Naive B cell (primary cell): ENCODE data around the gene YAP1. TPM values are rescaled to one million over a fixed set of nuclear protein-coding genes. Genes with fewer than 3 reads are reported as not detected.

Experiments used
- ATAC-seq, 2 donors: fragments of 150-1000 bp; cut with Tn5 transposase; 2 replicates each; pipeline ENCODE4 v1.10.0; 2021; ENCODE audit warnings: low read depth in 2 of 2, mild to moderate bottlenecking in 2 of 2, moderate library complexity in 2 of 2
- DNase-seq: peaks from one replicate; pipeline ENCODE4 v3.0.0; 2022
- H3K27ac Mint-ChIP-seq, 6 donors: one replicate each; pipeline ENCODE4 v1.8.0; 2020 to 2022; ENCODE audit warnings: mild to moderate bottlenecking in 6 of 6, mixed read lengths in 6 of 6, moderate library complexity in 5 of 6, inconsistent platforms in 2 of 6
- H3K27me3 Mint-ChIP-seq, 3 donors: one replicate each; pipeline ENCODE4 v1.8.0; 2021 to 2022; ENCODE audit warnings: mixed read lengths in 3 of 3, mild to moderate bottlenecking in 1 of 3
- H3K36me3 Mint-ChIP-seq, 2 donors: one replicate each; pipeline ENCODE4 v1.8.0; 2020 to 2022; ENCODE audit warnings: mixed read lengths in 2 of 2, inconsistent platforms in 1 of 2, mild to moderate bottlenecking in 1 of 2
- H3K4me1 Mint-ChIP-seq, 3 donors: one replicate each; pipeline ENCODE4 v1.8.0; 2020 to 2022; ENCODE audit warnings: mixed read lengths in 3 of 3, inconsistent platforms in 1 of 3, mild to moderate bottlenecking in 1 of 3, moderate library complexity in 1 of 3
- H3K4me3 Mint-ChIP-seq, 8 donors: one replicate each; pipeline ENCODE4 v1.8.0; 2020 to 2022; ENCODE audit warnings: mild to moderate bottlenecking in 8 of 8, mixed read lengths in 8 of 8, moderate library complexity in 8 of 8, inconsistent platforms in 2 of 8
- H3K9me3 Mint-ChIP-seq, 7 donors: one replicate each; pipeline ENCODE4 v1.8.0; 2020 to 2022; ENCODE audit warnings: mixed read lengths in 7 of 7, mild to moderate bottlenecking in 5 of 7, inconsistent platforms in 2 of 7, moderate library complexity in 1 of 7
- polyA plus RNA-seq, 6 donors: library from polyadenylated mRNA; unstranded; fragments of 300-500 nt; fragmentation: Illumina TruSeq; gene quantifications; one replicate each; pipeline ENCODE4 v1.2.3, GENCODE V29; 2021; ENCODE audit warnings: low read depth in 6 of 6

YAP1 gene
- polyA plus RNA-seq = not detected

DNA sequence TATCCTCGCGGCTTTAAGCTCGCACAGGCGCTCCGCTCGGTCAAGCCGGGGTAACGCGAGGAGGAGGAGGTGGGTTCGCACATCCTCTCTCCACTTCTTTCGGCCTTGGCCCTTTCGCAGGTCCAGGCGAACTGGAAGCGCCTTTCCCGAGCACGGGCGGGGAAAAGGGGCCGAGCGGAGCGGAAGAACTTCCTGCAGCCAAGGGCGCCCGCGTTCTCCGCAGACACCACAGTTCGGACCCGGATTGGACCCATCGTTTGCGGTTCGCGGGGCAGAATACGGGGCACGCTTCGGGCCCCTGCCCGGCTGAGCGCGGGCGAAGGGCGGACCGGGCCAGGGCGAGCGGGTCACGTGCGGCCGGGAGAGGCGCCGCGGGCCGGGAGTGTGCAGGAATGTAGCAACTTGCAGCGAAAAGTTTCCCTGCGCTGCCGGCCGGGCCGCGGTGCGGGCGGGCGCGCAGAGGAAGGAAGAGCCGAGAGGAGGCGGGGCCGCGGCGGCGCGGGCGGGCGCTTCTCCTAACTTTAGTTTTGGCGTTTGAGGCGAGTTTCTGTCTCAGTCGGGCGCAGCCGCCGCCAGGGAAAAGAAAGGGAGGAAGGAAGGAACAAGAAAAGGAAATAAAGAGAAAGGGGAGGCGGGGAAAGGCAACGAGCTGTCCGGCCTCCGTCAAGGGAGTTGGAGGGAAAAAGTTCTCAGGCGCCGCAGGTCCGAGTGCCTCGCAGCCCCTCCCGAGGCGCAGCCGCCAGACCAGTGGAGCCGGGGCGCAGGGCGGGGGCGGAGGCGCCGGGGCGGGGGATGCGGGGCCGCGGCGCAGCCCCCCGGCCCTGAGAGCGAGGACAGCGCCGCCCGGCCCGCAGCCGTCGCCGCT, at the start of gene YAP1:
Gene YAP1, plus strand, starts transcription at position 552 of the 865 bp plus-strand sequence. CDS start 402 bp downstream, outside the sequence.
- H3K27me3 Mint-ChIP-seq = peaks cover 44 to 64% (median 50%) of the 10 kb centered on the region in 3 donors
- H3K4me1 Mint-ChIP-seq = peaks cover 4 to 20% (median 16%) of the 10 kb centered on the region in 3 donors
- H3K9me3 Mint-ChIP-seq = peaks cover 0 to 3% (median 0%) of the 10 kb centered on the region in 7 donors
- ATAC-seq (peak; percentile 68 to 75), DNase-seq (peak; percentile 57)
- peaks cover 0 to 8% of the 10 kb centered on the region in 2 donors for H3K36me3 Mint-ChIP-seq
- peak within 1 kb of the TSS; percentile 93 to 98 (median 96) for H3K4me3 Mint-ChIP-seq
- peak within 1 kb of the TSS in 4 of 6 donors; percentile 23 to 93 (median 75) for H3K27ac Mint-ChIP-seq

DNA sequence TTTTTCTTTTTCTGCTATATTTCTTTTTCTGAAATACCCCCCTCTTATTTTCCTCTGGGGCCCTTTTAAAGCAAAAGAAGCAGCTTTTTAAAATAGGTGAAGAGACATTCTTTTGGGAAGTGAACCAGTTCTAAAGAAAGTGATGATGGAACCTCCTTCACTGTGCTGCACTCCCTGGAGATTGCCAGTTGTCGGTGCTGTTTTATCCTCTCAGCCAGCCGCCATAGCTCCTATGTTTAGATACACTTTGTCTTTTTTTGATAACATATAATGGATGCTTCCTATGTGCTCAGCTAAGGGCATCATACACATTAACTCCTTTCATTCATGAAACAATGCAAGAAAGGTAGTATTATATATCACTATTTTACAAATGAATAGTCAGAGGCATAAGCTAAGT, 49.0 kb upstream of the YAP1 start:
- Mint-ChIP-seq H3K4me3 (no peak overlapping the region), H3K4me1 (no peaks in the 10 kb centered on the region), H3K27ac (no peak overlapping the region), H3K36me3 (no peaks in the 10 kb centered on the region), H3K27me3 (peaks cover 15 to 21% (median 18%) of the 10 kb centered on the region in 3 donors), H3K9me3 (peaks cover 0 to 3% (median 0%) of the 10 kb centered on the region in 7 donors)
- no peak for DNase-seq
- ATAC-seq = no peak

DNA sequence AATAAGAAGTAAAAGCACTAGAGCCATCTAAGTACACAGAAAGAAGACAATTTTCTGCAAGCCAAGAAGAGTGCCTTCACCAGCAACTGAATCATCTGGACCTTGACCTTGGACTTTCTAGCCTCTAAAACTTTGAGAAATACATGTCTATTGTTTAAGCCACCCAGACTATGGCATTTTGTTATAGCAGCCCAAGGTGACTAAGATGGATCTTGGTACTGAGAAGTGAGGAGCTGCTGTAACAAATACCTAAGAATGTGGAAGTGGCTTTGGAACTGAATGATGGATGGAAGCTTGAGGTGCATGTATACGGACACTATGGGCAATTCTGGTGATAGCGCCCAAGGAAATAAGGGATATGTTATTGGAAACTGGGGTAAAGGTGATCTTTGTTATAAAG, 48.1 kb upstream of the YAP1 start:
- DNase-seq (no peak), ATAC-seq (no peak)
- no peaks in the 10 kb centered on the region for H3K4me1 Mint-ChIP-seq
- H3K36me3 Mint-ChIP-seq = no peaks in the 10 kb centered on the region
- H3K9me3 Mint-ChIP-seq = peaks cover 0 to 3% (median 0%) of the 10 kb centered on the region in 7 donors
- no peak overlapping the region for H3K27ac Mint-ChIP-seq
- H3K27me3 Mint-ChIP-seq = peaks cover 15 to 21% (median 18%) of the 10 kb centered on the region in 3 donors
- H3K4me3 Mint-ChIP-seq = no peak overlapping the region

DNA sequence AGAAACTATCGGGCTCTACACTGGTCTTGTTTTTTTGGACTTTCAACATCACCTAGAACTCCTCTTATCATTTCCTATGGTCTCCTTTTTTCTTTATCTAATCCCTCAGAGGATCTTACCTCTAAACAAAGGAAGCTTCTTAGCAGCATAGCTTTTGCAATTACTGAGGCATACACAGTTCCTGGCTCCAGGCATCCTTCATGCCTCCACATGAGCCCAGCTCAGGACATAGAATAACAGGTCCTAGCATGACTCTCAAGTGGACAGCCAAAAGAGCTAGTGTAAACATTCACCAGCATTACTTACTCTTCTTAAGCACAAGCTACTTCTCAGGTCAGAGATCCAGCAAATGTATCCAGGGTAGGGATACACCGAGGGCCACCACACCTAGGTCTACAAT, 45.9 kb upstream of the YAP1 start:
- no peaks in the 10 kb centered on the region for H3K36me3 Mint-ChIP-seq
- DNase-seq = no peak
- H3K4me1 Mint-ChIP-seq = no peaks in the 10 kb centered on the region
- H3K27ac Mint-ChIP-seq = no peak overlapping the region
- H3K9me3 Mint-ChIP-seq = peaks cover 0 to 3% (median 0%) of the 10 kb centered on the region in 7 donors
- H3K27me3 Mint-ChIP-seq = peaks cover 15 to 21% (median 18%) of the 10 kb centered on the region in 3 donors
- H3K4me3 Mint-ChIP-seq = no peak overlapping the region
- ATAC-seq = no peak

DNA sequence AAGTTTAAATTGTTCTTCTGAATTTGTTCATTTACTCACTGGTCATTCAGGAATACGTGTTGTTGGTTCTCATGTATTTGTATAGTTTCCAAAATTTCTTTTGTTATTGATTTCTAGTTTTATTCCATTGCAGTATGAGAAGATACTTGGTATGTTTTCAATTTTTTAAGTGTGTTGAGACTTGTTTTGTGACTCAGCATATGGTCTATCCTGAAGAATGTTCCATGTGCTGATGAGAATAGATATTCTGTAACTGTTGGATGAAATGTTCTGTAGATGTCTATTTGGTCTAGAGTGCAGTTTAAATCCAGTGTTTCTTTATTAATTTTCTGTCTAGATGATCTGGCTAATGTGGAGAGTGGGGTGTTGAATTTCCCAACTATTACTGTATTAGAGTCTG, 39.5 kb upstream of the YAP1 start:
- no peak overlapping the region for H3K27ac Mint-ChIP-seq
- H3K4me3 Mint-ChIP-seq = no peak overlapping the region
- H3K4me1 Mint-ChIP-seq = no peaks in the 10 kb centered on the region
- ATAC-seq (no peak), DNase-seq (no peak)
- peaks cover 17 to 37% (median 29%) of the 10 kb centered on the region in 7 donors for H3K9me3 Mint-ChIP-seq
- H3K27me3 Mint-ChIP-seq = peaks cover 0 to 5% (median 4%) of the 10 kb centered on the region in 3 donors
- peaks cover 0 to 21% of the 10 kb centered on the region in 2 donors for H3K36me3 Mint-ChIP-seq

DNA sequence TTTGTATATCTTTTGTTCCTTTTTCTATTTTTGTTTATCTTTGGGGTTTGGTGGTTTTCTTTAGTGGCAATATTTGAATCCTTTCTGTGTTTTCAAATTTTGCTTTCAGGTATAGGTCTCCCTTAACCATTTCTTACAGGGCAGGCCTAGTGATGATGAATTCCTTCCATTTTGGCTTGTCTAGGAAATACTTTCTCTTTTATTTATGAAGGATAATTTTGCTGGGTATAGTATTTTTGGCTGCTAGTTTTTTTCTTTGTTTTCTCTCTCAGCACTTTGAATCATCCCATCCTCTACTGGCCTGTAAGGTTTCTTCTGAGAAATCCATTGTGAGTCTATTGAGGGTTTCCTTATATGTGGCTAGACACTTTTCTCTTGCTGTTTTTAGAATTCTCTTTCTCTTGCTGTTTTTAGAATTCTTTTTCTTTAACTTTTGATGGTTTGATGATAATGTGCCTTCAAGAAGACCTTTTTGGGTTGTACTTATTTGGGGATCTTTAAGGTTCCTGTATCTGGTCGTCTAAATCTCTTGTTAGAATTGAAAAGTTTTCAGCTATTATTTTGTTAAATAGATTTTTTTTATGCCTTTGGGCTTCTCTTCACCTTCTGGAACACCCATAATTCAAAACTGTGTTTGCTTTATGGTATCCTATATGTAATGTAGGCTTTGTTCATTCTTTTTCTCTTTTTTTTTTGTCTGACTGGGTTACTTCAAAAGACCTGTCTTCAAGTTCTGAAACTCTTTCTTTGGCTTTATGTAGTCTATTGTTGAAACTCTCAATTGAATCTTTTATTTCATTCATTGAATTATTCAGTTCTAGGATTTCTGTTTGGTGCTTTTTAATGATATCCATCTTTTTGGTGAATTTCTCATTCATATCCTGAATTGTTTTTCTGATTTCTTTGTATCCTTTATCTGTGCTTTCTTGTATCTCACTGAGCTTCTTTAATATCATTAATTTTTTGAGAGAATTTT, 38.5 kb upstream of the YAP1 start:
- H3K36me3 Mint-ChIP-seq = peaks cover 0 to 21% of the 10 kb centered on the region in 2 donors
- no peaks in the 10 kb centered on the region for H3K4me1 Mint-ChIP-seq
- no peak overlapping the region for H3K4me3 Mint-ChIP-seq
- ATAC-seq (no peak), DNase-seq (no peak)
- H3K27me3 Mint-ChIP-seq = peaks cover 0 to 5% (median 5%) of the 10 kb centered on the region in 3 donors
- H3K9me3 Mint-ChIP-seq = peaks cover 17 to 39% (median 29%) of the 10 kb centered on the region in 7 donors
- H3K27ac Mint-ChIP-seq = no peak overlapping the region

DNA sequence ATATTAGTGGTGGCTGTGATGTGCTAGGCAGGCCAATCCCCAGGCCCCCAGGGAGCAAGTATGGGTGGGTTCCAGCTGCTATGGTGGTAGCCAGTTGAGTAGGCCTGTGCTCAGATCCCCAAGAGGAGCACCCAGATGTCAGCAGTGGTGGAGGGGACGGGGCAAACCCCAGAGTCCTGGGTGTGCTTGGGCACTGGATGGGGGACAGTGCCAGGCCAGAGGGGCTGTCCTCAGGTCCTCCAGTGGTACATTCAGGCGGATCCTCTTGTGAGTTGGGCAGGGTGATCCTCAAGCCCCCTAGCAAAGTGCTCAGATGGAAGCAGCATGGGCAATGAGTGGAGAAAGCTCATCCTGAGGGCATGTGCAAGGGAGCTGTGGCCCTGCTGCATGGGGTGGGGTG, 37.0 kb upstream of the YAP1 start:
- no peaks in the 10 kb centered on the region for H3K4me1 Mint-ChIP-seq

DNA sequence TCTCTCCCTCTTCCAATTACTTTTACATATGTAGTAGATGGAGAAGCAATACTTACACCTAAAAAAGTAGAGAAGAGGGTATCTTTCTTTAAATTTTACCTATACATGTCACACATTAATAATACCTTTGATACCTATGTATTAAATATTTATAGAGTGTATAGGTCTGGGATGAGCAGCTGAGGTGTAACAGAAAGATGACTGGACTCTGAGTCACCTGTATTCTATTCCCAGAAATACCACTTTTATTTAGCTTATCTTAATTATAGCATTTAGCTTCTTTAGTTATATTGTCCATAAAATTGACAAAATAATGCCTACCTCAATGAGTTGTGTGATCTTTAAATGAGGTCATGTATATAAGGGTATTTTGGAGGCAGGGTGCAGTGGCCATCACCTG, 30.6 kb upstream of the YAP1 start:
- Mint-ChIP-seq H3K4me3 (no peak overlapping the region), H3K36me3 (no peaks in the 10 kb centered on the region), H3K27ac (no peak overlapping the region), H3K4me1 (no peaks in the 10 kb centered on the region), H3K27me3 (peaks cover 5 to 15% (median 13%) of the 10 kb centered on the region in 3 donors), H3K9me3 (peaks cover 0 to 5% (median 0%) of the 10 kb centered on the region in 7 donors)
- ATAC-seq (no peak), DNase-seq (no peak)

More for the DNA sequence above, 37.0 kb upstream of the YAP1 start:
- peaks cover 0 to 9% (median 5%) of the 10 kb centered on the region in 3 donors for H3K27me3 Mint-ChIP-seq
- no peak overlapping the region for H3K4me3 Mint-ChIP-seq
- H3K9me3 Mint-ChIP-seq = peaks cover 17 to 39% (median 29%) of the 10 kb centered on the region in 7 donors
- no peak for ATAC-seq
- no peak for DNase-seq
- no peak overlapping the region for H3K27ac Mint-ChIP-seq
- peaks cover 0 to 21% of the 10 kb centered on the region in 2 donors for H3K36me3 Mint-ChIP-seq

DNA sequence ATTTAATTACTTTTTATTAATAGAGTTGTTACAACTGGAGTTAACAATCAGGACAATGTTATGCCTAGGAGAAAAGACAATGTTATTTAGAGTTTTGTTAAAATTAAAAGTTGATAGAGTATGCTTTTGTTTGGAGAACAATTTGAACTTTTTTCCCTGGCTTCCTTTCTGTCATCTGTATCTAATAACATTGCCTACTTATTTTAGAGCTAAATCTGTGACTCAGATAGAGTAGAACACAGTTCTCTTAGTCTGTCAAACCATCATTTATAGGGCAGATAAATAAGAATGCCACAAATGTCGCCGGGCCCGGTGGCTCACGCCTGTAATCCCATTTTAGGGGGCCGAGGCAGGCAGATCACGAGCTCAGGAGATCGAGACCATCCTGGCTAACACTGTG, 28.9 kb upstream of the YAP1 start:
- DNase-seq = no peak
- peaks cover 0 to 2% (median 0%) of the 10 kb centered on the region in 7 donors for H3K9me3 Mint-ChIP-seq
- H3K27ac Mint-ChIP-seq = no peak overlapping the region
- no peaks in the 10 kb centered on the region for H3K36me3 Mint-ChIP-seq
- no peaks in the 10 kb centered on the region for H3K4me1 Mint-ChIP-seq
- peaks cover 7 to 18% (median 16%) of the 10 kb centered on the region in 3 donors for H3K27me3 Mint-ChIP-seq
- no peak for ATAC-seq
- no peak overlapping the region for H3K4me3 Mint-ChIP-seq

DNA sequence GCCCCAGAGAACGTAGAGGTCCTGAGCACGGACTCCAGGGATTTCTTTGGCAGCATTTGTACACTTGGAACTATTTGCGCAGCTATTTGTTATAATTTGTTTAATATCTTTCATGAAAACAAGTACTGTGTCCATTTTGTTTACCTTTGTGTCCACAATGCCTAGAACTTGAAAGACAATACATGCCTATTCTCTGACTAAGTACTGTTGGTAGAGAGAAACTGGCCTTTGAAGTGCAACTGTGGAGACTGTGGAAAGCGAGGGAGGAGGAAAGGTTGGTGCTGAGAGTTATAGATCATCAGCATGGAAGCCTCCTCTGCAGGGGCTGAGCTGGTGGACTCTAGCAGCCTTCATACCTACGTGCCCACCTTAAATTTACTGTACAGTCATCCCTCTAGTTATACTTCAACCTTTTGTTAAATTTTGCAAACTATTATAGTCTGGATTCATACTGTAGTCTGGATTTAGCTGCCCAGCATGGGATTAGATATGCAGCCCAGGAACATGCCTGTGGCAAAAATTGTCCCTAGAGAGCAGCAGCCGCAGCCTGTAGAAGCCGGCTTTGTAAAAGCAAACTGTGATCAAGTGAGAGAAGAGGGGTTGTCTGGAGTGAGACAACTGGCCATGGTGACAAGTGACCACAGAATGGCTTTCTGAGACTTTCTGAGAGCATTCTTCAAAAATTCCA, 24.2 kb upstream of the YAP1 start:
- DNase-seq (no peak), ATAC-seq (no peak)
- Mint-ChIP-seq H3K36me3 (no peaks in the 10 kb centered on the region), H3K9me3 (peaks cover 0 to 2% (median 0%) of the 10 kb centered on the region in 7 donors), H3K4me1 (no peaks in the 10 kb centered on the region), H3K4me3 (no peak overlapping the region), H3K27me3 (peaks cover 7 to 14% (median 10%) of the 10 kb centered on the region in 3 donors), H3K27ac (no peak overlapping the region)

DNA sequence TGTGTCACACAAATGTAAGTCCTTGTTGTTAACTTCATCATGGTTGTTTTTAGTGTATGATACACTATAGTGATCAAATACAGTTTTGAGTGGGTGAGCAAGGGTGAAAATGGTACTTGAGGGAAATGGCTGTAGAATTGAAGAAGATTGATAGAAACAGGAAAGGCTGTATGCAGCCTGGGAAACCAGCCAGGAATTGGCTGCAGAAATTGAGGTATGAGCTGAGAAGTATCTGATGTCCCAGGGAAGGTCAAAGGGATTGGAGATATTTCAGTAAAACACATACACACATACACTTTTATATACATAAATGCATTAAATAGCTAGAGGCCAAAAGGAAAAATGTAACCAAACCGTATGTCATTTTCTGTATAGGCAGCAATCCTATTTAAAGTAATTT, 13.1 kb upstream of the YAP1 start:
- H3K27ac Mint-ChIP-seq = no peak overlapping the region
- ATAC-seq (no peak), DNase-seq (no peak)
- H3K27me3 Mint-ChIP-seq = peaks cover 10 to 28% (median 11%) of the 10 kb centered on the region in 3 donors
- no peaks in the 10 kb centered on the region for H3K4me1 Mint-ChIP-seq
- no peak overlapping the region for H3K4me3 Mint-ChIP-seq
- H3K9me3 Mint-ChIP-seq = peaks cover 0 to 5% (median 0%) of the 10 kb centered on the region in 7 donors
- H3K36me3 Mint-ChIP-seq = no peaks in the 10 kb centered on the region

DNA sequence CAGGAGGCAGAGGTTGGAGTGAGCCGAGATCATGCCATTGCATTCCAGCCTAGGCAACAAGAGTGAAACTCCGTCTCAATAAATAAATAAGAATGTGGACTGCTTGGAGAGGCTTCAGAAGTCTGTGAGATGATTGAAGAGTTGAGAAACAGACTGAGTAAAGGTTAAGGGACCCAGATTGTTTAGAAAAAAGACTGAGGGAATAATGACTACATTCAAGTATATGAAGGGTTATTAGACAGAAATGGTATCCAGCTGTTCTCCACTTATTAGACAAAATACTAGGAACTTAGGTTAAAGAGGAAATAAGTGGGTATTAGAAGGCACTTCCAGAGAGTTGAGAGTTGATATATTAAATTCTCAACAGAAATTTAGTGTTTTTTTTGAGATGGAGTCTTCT, 10.5 kb upstream of the YAP1 start:
- Mint-ChIP-seq H3K4me3 (no peak overlapping the region), H3K4me1 (no peaks in the 10 kb centered on the region), H3K27ac (no peak overlapping the region), H3K9me3 (peaks cover 0 to 5% (median 0%) of the 10 kb centered on the region in 7 donors), H3K36me3 (no peaks in the 10 kb centered on the region), H3K27me3 (peaks cover 22 to 35% (median 30%) of the 10 kb centered on the region in 3 donors)
- no peak for DNase-seq
- ATAC-seq = no peak
